ENCODE results near the gene ACYP2.

DNA sequence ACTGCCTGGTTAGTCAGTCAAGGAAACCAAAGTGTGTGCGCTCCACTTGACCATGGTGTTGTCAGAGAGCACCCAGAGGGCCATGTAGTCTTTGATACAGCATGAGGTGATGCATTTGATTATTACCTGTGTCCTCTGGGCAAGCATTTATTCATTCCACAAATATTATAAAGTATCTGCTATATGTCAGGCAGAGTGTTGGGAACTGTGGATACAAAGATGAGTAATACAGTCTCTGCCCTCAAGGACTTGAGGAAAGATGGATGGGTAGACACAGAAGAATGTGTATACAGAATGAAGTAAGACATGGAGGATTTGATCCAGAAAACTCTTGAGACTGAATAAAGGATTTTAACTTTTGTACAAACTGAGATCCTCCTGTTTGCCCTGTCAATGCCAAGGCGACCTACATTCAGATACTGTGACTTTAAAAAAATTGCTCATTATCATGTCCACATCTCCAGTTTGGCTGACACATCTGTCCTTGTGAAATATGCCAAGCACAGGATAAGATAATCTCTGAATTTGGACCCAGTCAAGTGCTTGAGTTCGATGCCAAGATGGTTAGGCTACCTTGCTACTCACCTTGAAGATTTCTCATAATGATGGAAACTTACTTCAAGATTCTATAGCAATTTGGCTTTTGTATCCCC, 50.8 kb downstream of the ACYP2 start:
- TF ChIP-seq, protein P1, sequence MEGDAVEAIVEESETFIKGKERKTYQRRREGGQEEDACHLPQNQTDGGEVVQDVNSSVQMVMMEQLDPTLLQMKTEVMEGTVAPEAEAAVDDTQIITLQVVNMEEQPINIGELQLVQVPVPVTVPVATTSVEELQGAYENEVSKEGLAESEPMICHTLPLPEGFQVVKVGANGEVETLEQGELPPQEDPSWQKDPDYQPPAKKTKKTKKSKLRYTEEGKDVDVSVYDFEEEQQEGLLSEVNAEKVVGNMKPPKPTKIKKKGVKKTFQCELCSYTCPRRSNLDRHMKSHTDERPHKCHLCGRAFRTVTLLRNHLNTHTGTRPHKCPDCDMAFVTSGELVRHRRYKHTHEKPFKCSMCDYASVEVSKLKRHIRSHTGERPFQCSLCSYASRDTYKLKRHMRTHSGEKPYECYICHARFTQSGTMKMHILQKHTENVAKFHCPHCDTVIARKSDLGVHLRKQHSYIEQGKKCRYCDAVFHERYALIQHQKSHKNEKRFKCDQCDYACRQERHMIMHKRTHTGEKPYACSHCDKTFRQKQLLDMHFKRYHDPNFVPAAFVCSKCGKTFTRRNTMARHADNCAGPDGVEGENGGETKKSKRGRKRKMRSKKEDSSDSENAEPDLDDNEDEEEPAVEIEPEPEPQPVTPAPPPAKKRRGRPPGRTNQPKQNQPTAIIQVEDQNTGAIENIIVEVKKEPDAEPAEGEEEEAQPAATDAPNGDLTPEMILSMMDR (conservative IDR thresholded peaks at IDR 0.05; ENCODE audit: low read length): no peak
- TF ChIP-seq EZH2phosphoT487 (IDR thresholded peaks at IDR 0.05; ENCODE audit: borderline replicate concordance): no peak
